T-helper 22 cell (primary cell): ENCODE data around the gene MAP3K20.
"Not testable (repeated sequence)": the region's sequence is repeated elsewhere in the genome, so short reads cannot be mapped to it uniquely, and the experiment has no call there.

Experiments
- DNase-seq: peaks from one replicate; pipeline ENCODE4 v3.0.0-alpha.2; 2020; ENCODE audit warnings: low read depth

Gene MAP3K20

DNA sequence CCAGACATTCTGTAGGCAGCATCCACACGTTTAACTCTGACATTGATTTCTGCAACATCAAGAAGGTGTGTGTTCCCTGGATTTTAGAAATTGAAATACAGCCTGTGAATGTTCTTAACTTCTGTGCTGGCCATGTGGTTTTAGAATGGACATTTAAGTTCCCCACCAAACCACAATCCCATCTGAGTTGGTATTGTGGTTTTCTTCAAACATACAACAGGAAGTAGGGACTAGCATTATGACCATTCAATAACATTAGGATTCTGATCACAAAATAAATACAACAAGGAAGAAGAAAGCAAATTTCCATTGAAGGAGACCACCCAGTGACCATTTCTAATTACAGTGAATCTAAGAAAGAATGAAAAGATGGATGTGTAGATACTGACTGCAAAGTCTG lies 51.2 kb downstream of the MAP3K20 start:
- DNase-seq, result no peak

DNA sequence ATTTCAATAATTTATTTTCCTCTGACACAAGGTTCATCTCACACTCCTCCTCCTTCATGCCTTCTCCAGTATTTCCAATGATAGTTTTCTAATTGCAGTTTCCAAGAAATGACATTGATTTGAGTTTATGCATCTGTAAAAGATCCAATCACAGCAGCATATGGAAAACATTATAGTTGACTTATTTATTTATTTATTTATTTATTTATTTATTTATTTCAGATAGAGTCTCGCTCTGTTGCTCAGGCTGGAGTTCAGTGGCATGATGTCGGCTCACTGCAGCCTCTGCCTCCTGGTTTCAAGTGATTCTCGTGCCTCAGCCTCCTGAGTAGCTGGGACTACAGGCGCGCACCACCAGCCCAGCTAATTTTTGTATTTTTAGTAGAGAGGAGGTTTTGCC lies 52.5 kb downstream of the MAP3K20 start:
- DNase-seq, result not testable (repeated sequence)

DNA sequence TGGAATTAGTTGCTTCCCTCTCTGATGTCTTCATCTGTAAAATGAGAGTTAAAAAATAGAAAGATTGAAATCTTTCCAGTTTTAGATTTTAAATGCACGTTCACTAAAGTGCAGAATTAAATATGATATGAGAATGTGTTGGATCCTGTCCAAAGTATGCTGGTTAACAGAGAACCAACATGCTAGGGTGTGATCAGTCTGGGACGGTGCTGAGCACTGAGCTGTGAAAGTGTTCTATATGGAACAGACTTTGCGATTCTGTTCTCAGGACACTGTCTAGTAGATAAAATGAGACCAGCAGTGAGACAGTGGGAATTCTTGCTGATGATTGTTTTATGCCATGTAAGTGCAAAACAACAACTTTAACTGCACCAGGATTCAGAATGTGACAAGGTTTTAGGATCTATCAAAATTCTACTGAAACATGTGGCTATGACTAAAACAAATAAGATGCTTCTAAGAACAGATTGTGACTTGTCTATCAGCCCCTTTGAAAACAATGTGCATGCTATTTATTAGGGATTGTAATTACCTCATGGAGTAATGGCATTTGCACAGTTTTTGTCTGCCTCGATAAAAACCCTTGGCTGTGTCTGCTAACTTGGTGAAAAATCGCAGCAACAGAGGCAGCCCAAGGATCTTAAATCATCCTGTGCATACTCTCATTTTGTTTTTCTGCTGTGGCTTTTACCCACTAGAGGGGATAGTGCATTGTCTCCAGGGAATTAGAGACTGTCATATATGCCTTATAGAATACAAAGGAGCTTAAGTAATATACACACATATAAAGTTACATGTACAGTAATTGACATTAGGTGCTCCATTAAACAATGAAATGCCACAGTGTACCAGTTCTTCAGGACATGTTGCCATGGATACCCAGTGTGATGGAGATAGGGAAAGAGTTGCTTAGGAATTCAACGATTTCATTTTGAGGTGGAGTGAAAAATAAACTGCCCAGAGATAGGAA lies 55.1 kb downstream of the MAP3K20 start:
- DNase-seq, result no peak

DNA sequence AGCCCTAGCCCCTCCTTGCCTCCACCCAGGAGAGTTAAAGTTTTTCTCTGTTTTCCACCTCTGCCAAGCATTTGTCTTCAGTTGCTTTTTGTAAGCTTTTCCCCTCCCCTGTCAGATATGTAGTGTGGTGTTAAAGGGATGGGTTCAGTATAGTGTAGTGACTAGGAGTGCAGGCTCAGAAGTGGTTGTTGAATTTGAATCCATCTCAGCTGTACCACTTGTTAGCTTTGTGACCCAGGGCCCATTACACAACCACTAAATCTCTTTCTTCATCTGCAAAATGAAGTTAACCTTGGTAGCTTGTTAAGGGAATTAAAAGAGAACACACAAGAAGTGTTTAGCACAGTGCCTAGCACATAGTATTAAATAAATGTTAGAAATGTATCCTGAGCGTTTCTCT lies 56.9 kb downstream of the MAP3K20 start:
- DNase-seq, result no peak

DNA sequence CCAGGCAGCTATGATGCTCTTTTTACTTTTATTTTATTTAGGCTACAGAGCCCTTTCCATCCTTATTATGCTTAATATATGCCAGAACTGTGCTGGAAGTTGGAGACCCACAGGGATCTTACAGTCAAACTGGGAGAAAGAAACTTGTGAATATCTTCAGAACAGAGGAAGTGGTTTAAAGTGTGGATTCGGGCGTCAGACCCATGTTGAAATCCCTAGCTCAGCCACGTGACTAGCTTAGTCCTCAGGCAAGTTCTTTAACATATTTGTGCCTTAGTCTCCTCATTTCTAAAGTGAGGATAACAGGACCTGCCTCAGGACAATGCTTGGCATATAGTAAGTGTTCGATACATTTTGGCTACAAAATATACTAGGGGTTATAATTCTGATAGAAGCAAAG lies 59.1 kb downstream of the MAP3K20 start:
- DNase-seq, result no peak

DNA sequence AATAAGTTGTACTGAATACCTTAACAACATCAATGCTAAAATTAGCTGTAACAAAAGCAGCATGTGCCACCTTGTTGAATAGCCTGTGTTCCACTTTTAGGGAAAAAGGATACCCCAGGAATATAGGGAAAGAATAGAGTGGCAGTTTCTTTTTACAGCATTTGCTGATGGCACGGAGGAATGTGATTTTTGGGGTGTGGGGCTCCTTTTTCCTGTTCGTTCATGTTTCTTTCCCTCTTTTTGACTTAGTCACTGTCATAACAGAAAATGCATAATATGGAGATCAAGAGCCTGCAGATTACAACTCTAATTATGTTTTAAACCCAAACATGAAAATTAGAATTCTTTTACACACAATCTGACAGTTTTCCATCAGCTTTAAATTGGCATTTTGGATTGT lies 60.4 kb downstream of the MAP3K20 start:
- DNase-seq, result no peak

DNA sequence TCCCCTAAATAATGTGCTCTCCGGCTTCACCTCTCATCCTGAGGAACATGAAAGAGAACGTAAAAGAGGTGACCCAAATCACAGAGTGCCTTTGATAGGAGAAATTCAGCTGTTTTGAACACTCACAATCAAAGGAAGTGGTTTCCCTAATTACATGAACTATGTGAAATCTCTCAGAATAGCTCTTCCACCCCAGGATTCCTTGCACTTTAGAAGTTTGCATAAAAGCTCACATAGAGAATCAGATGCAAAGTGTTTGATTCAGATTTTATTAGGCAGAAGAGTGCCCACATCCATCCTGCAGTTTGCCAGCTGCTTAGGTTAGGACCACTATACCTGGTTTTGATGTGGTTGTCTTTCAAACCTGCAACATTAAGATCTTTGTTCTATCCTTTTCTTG lies 61.0 kb downstream of the MAP3K20 start:
- DNase-seq, result no peak

DNA sequence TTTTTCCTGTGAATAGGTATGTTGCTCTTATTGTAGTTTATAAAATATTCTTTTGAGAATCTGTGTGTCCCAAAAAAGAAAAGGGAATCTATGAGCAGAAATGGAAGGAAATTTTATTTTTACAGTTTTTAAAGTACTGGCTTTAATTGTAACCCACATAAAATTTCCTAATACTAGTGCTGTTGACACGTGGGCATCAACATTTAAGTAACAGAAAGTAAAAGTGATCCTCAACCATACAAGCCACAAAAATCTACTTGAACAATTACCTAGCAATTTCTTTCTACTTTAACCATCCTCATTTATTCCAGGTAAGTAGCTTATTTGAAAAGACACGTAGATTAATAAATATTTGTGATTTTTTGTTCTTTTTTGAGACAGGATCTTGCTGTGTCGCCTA lies 62.0 kb downstream of the MAP3K20 start:
- no peak for DNase-seq

DNA sequence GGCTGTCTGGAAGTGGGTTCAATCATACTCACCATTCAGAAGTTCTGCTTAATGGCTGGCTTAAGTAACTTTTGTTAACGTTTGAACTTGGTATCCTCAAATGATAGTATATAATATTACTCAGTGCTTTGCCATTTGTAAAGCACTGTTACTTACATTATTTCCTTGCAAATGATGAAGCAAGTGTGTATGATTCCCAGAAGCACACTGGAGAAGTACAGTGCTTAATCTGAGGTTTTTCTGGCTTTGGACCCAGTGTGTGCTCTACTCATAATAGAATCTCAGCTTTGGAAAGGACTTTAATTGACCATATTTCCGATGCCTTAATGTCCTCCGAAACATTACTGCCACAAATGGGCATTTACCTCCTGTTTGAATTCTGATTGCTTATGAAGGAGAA lies 63.3 kb downstream of the MAP3K20 start:
- no peak for DNase-seq

DNA sequence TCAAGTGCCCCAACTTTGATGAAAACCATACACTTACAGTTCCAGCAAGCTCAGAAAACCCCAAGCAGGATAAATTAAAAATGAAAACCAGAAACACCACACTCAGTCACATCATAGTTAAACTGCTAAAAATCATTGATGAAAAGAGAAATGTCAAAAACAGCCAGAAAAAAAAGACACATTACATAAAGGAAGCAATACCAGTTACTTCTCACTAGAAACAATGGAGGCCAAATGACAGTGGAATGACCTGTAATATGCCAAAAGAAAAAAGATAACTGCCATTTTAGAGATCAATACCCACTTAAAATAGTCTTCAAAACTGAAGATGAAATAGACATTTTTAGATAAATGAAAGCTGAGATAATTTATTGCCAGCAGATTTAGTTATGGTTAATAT lies 66.0 kb downstream of the MAP3K20 start:
- DNase-seq, result no peak

DNA sequence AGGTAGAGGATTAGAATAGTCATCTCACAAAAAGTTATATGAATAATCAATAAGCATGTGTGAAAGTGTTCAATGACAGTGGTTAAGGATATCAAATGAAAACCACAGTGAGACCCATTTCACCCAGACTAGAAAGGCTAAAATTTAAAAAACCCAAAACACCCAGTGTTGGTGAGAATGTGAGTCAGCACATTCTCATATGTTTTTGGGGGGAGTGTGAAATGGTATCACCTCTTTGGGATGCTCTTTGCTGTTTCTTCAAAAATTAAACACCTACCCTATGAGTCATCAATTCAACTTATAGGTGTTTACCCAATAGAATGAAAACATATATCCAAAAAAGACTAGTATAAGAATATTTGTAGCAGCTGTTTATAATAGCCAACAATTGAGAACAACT lies 69.8 kb downstream of the MAP3K20 start:
- no peak for DNase-seq

DNA sequence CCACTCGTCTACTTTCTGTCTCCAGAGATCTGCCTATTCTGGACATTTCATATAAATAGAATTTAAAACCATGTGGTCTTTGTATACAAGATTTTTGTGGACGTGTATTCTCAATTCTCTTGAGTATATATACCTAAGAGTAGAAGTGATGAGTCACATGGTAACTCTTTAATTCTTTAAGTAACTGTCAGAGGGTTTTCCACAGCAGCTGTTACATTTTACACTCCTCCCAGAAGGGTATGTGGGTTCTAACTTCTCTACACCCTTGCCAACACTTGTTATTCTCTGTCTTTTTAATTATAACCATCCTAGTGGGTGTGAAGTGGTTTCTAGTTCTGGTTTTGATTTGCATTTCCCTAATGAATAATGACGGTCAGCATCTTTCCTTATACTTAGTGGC lies 70.9 kb downstream of the MAP3K20 start:
- no peak for DNase-seq

DNA sequence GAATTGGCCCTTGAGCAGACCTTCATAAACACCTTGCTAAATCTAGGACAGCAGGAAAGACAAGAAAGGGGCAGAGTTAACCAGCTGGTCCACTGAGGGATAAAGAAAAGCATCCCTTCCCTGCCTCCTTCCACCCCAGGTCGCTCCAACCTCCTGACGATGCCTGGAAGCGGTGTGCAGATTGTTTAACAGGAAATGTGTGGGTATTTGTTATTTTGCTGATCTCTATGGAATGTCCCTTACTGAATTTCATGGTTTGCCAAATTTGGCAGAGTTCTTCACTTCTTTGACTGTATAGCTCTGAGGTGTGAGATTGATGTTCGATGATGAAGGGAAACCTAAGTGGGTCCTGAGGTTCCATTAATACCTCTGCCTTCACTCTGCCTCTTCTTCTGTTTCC lies 72.9 kb downstream of the MAP3K20 start:
- no peak for DNase-seq

DNA sequence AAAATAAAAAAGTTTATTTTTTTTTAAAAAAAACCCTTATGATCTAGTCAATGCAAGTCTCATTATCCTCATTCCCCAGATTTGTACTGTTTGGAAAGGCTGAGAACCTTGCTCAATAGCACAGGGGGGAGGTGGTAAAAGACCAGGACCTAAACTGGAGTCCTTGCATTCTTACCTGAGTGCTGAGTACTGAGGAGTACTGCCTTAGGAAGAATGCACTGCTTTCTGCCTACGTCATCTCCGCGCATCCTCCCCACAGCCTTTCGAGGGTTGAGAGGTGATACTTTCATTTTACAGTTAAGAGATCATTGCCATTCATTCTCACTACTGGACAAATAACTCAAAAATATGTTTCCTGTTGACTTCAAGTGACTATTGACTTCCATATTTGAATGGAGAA lies 73.8 kb downstream of the MAP3K20 start:
- DNase-seq, result peak; percentile 4

DNA sequence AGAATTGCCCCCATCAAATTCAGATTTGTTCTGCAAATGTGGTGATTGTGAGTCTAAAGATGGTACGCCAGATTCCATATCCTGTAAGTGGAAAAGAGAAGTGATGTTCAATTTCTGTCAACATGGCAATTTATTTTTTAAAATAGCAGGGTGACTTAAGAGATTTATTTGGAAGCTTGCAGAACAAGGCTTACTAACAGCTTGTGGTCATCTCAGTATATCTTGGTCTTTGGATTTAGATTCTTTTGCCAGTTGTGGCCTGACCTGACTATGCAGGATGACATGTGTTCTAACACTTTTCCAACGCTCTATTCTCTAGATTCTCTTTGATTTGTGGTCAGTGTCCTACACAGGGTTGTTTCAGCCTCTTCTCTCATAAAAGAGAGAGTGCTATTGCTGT lies 74.4 kb downstream of the MAP3K20 start:
- no peak for DNase-seq

DNA sequence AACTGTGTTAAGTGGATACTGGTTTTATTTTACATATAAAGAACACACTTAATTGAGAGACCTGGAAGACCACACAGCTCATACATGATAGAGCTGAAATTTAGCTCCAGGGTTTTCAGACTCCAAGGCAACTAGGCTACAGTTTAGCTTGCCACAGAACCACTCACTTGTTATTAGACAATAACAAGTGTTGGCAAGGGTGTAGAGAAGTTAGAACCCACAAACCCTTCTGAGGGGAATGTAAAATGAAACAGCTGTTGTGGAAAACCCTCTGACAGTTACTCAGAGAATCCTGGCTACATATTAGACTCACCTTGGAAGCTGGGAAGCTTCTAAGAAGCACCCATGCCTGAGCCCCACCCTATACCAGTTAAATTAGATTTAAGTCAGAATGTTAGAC lies 75.3 kb downstream of the MAP3K20 start:
- no peak for DNase-seq

DNA sequence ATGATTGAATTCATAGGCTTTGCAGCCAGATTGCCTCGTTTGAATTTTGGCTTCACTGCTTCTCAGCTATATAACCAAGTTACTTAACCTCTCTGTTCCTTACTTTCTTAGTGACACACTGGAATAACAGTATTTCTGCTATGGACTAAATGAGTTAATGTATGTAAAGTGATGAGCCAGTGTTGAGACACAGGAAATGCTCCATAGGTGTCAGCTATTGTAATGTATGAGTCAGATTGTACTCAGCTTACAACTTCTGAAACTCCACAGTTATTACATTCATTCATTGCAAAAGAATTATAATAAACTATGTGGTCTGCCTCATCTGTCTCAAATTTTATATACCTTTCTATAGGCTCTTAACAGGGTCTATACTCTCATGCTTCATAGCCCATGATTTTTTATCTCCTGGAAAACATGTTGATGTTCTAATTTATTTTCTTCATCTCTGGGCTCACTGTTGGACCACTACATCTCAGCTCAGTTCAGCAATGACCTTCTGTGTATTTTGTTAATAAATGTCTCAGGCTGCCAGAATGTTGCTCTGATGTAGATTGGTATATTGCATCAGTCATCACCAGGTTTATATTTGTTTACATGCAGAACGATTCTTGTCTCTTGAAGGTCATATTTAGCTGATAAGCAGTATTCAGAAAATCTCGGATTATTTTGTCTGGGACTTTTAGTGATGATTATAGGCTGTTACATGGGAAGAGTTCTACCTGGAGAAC lies 76.2 kb downstream of the MAP3K20 start:
- no peak for DNase-seq

DNA sequence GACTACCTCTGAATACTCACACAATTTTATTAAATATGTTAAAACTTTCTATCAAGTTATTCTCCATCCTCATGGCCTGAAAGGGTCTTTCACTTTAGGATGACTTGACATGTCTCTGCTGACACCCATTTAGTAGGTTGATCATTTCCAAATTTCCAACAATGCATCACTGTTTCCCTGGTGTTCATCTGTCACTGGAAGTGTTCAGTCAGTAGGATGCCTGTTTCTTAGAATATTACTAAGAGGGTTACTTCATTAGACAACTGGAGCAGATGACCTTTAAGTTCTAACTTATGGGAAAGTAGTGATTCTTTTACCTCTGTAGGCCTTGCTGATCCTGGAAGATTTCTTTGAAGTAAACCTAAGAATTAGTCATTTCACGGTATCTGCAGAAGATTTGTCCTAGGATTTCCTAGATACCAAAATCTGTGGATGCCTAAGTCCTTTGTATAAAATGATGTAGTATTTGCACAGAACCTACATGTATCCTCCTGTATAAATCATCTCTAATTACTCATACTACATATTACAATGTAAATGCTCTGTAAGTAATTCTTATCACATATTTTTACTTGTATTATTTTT lies 77.7 kb downstream of the MAP3K20 start:
- DNase-seq, result no peak

DNA sequence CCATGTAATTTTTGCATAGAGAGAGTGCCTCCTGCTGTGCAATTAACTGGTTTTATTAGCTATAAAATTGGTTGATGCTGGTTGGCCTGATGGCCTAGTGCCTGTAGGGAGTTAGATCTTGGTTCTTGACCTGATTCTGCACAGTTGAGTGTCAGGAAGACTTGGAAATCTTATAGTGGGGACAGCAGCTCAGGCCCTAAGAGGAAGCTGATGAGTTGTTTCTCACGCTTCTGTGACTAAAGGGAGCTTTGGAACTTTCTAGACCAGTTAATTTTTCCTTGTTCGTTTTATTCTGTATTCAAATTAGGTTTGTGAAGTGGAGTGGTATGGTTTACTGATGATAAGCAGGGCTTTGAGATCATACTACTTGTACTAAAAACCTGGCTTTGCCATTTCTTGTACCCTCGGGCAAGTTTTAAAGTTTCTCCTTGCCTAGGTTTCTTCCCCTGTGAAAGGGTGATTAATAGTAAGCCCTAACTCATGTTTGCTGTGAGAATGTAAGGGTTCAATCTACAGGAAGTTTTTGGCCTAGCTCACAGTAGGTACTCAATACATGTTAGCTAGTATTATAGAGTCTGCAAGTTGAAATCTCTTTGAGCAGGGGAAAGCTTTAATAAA lies 82.1 kb downstream of the MAP3K20 start:
- no peak for DNase-seq

DNA sequence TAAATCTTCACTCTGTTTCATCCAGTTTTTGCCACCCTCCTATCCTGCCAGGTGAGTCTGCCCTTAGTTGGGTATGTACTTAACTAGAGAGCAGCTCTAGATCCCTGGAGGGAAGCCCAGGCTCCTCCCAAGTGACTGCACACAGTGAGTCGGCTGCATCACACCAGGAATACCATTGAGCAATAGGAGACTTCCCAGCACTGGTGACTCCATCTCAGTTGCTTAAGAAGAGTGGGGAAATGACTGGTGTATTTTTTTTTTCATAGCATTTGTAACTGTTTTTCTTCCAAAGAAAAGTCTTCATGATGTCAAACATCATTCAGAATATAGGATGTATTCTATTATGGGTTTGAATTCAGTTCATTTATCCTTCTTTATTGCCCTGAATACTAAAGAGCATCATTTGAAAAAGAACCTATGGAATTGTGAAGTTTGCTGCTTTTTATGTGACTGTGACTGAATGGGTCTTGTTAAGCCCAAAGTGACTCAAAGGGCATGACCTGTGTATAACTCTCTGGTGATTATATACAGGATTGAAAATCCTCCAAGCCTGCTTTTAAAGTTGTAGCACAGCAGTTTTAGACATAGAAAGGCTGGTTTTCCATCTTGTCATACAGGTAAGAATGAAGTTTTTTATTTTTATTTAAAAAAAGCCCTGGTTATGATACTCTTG lies 84.3 kb downstream of the MAP3K20 start:
- no peak for DNase-seq

DNA sequence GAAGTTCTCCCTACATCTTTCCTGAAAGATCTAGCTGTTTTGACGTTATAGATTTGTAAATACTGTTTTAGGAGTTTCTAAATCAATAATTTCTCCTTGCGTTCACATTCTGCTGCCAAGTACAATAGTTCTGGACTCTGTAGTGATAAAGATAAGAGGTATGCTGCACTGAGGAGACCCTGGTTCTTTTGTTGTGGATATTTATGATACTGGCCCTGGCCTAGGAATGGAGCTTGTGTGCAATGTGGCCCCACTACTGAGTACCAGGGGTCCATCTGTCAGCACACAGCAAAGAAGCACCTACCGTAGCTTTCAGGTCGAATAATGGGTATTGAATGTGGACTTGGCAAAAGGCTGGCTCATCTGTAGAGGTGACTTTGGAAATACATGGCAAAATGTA lies 85.0 kb downstream of the MAP3K20 start:
- no peak for DNase-seq

DNA sequence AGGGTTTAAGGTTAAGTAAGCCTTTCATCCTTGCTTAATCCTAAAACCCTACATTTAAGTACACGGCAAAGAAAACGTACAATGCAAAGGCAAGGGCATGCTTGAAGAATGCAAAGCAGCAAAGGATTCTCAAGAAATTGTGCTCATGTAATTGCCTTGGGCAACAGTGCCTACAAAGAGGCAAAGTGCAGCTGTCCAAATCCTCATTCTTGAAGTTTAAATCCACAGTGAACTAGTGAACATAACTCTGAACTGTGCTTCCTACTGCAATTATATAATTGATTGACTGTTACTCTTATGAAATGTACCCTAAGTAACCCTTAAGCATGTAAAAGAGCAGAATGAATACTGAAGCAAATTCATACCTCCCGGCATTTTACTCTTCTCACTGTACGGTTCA lies 85.4 kb downstream of the MAP3K20 start:
- DNase-seq, result no peak
